ENCODE results near the gene SKP2. TPM values are rescaled to one million over a fixed set of nuclear protein-coding genes. Genes with fewer than 3 reads are reported as not detected.
"Not testable (repeated sequence)": the region's sequence is repeated elsewhere in the genome, so short reads cannot be mapped to it uniquely, and the experiment has no call there.

Gene SKP2
- total RNA-seq, 4 donors from 2014 or later, result 6.9 to 12.8 (median 8.6) TPM

DNA sequence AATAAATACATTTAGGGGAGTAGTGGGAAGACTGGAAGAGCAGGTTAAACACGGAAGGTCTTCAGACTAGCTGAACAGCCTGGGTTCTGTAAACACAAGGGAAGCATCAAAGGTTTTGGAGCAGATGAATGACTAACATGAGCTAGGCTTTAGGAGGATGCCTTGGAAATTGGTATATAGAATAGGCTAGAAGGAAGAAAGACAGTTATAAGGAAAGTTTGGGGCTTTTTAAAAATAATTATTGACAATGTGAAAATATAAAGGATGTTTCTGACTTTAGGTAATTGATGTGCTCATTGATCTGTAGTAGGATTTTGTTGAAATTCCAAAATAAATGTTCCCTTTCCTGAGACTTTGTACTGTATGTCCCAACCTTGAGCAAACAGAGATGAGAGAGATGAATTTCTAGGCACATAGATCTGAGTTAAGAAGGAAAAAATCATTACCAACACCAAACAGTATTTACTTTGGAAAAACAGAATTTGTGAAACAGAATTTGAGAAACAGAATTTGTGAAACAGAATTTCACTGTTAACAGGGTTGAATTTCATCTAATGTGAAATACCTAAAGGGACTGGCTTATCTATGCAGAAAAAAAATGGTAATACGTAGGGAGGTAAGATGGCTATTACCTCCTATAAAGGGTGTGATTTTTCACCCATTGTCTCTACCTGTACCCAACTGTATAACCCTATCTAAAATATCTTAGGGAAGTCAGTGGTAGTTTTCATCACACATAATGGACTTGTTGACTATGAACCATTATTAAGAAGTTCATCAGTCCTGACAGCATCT is 28.8 kb downstream of the SKP2 start:
- no peak for DNase-seq (ENCODE audit: low spot score in 2 of 2)
- intact Hi-C loops (cut with DNase I; ENCODE audit: low total_unique reads), result no loop called here
- 89 to 93% methylated on average over 2 of the region's 2 CpGs for WGBS, 2 donors
- H3K4me3 ChIP-seq (ENCODE audit: low read depth, poor library complexity, severe bottlenecking), result no peak overlapping the region
- TF ChIP-seq, protein P1, sequence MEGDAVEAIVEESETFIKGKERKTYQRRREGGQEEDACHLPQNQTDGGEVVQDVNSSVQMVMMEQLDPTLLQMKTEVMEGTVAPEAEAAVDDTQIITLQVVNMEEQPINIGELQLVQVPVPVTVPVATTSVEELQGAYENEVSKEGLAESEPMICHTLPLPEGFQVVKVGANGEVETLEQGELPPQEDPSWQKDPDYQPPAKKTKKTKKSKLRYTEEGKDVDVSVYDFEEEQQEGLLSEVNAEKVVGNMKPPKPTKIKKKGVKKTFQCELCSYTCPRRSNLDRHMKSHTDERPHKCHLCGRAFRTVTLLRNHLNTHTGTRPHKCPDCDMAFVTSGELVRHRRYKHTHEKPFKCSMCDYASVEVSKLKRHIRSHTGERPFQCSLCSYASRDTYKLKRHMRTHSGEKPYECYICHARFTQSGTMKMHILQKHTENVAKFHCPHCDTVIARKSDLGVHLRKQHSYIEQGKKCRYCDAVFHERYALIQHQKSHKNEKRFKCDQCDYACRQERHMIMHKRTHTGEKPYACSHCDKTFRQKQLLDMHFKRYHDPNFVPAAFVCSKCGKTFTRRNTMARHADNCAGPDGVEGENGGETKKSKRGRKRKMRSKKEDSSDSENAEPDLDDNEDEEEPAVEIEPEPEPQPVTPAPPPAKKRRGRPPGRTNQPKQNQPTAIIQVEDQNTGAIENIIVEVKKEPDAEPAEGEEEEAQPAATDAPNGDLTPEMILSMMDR (IDR thresholded peaks at IDR 0.05), result no peak
- no peak for TF ChIP-seq POLR2A (IDR thresholded peaks at IDR 0.05)

- WGBS, 2 donors, result 76 to 81% methylated on average over 2 of the region's 2 CpGs
- H3K4me3 ChIP-seq (ENCODE audit: low read depth, poor library complexity, severe bottlenecking), result no peak overlapping the region
- no peak for DNase-seq (ENCODE audit: low spot score in 2 of 2)
- intact Hi-C loops (cut with DNase I; ENCODE audit: low total_unique reads), result no loop called here
- no peak for TF ChIP-seq POLR2A (IDR thresholded peaks at IDR 0.05)
- TF ChIP-seq, protein P1 (IDR thresholded peaks at IDR 0.05), result no peak
These were observed 29.9 kb downstream of the SKP2 start for GRCh38 chr5:36181774-36182173.

GRCh38 chr5:36184408-36184807 is 32.5 kb downstream of the SKP2 start:
- intact Hi-C loops (cut with DNase I; ENCODE audit: low total_unique reads); H3K4me3 ChIP-seq (ENCODE audit: low read depth, poor library complexity, severe bottlenecking); DNase-seq (ENCODE audit: low spot score in 2 of 2): not testable (repeated sequence)
- WGBS, 2 donors, result 70 to 95% methylated on average over 3 to 4 of the region's 4 CpGs

DNA sequence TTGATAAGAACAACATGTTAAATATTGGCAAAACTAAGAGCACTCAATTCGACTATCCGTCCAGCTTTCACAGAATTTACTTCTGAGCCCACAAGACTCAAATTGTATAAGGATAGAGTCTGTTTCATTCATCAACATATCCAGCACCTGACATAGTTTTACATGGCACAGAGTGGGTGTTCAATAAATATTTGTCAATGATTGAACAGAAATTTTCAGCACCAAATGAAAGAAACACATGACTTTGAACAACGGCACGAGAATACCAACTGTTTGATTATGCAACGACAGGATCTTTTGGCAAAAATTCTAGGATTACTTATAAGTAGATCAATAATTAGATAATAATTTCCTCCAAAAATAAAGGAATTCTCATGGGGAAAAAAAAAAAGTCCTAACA is 41.8 kb downstream of the SKP2 start:
- 95 to 96% methylated on average over 5 of the region's 5 CpGs for WGBS, 2 donors
- no peak for TF ChIP-seq POLR2A (IDR thresholded peaks at IDR 0.05)
- TF ChIP-seq, protein P1 (IDR thresholded peaks at IDR 0.05), result no peak
- no peak overlapping the region for H3K4me3 ChIP-seq (ENCODE audit: low read depth, poor library complexity, severe bottlenecking)
- intact Hi-C loops (cut with DNase I; ENCODE audit: low total_unique reads), result no loop called here
- no peak for DNase-seq (ENCODE audit: low spot score in 2 of 2)

- intact Hi-C loops (cut with DNase I; ENCODE audit: low total_unique reads), result no loop called here
- no peak for DNase-seq (ENCODE audit: low spot score in 2 of 2)
- H3K4me3 ChIP-seq (ENCODE audit: low read depth, poor library complexity, severe bottlenecking), result no peak overlapping the region
- no peak for TF ChIP-seq POLR2A (IDR thresholded peaks at IDR 0.05)
- TF ChIP-seq, protein P1 (IDR thresholded peaks at IDR 0.05), result no peak
These were observed 46.4 kb downstream of the SKP2 start for GRCh38 chr5:36198281-36198680.

DNA sequence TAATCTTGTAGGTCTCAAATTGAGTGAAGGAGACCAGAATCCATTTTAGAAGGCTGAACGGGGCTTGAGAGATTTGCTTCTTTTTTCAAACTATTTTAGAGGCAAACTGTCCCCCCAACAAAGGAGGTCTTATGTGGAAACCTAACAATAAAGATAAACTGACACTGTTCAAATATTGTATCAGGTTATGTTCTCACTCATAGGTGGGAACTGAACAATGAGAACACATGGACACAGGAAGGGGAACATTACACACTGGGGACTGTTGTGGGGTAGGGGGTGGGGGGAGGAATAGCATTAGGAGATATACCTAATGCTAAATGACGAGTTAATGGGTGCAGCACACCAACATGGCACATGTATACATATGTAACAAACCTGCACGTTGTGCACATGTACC is 46.9 kb downstream of the SKP2 start:
- DNase-seq (ENCODE audit: low spot score in 2 of 2); intact Hi-C loops (cut with DNase I; ENCODE audit: low total_unique reads); H3K4me3 ChIP-seq (ENCODE audit: low read depth, poor library complexity, severe bottlenecking): not testable (repeated sequence)
- 90 to 91% methylated on average over 3 of the region's 3 CpGs for WGBS, 2 donors

DNA sequence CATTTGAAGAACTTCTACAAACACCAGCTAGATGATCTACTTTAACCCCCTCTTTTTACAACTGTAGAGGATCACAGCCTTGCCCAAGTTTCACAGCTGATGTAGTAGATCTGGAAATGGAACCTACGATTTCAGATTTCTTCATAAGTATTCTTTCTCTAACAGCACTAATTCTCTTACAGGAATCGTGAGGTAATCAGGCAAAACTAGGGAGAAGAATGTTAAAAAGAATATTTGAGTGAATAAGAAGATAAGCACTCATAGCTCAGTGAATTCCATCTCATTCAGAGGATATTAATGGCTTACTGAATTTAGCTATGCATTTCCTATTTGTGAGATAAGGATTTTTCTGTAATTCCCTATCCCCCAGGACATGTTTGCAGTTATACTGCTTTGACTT is 47.7 kb downstream of the SKP2 start:
- WGBS, 2 donors, result 91 to 97% methylated on average over 2 of the region's 2 CpGs
- H3K4me3 ChIP-seq (ENCODE audit: low read depth, poor library complexity, severe bottlenecking), result no peak overlapping the region
- intact Hi-C loops (cut with DNase I; ENCODE audit: low total_unique reads), result no loop called here
- no peak for DNase-seq (ENCODE audit: low spot score in 2 of 2)
- TF ChIP-seq, protein P1 (IDR thresholded peaks at IDR 0.05), result no peak
- TF ChIP-seq POLR2A (IDR thresholded peaks at IDR 0.05), result no peak

Measured in lower leg skin (tissue), 4 donors.